Stimulated activated CD8-positive, alpha-beta memory T cell treated with anti-CD3 and anti-CD28 coated beads, Interleukin-2, amount 100 ng/mL, for 48 hours (primary cell): ENCODE data around the gene GRID2IP.
"Not testable (repeated sequence)": the region's sequence is repeated elsewhere in the genome, so short reads cannot be mapped to it uniquely, and the experiment has no call there.

Experiments
- DNase-seq, 2 donors: peaks; one replicate each; pipeline ENCODE4 v3.0.0-alpha.2; 2020; ENCODE audit warnings: low read depth in 2 of 2

The GRID2IP gene

DNA sequence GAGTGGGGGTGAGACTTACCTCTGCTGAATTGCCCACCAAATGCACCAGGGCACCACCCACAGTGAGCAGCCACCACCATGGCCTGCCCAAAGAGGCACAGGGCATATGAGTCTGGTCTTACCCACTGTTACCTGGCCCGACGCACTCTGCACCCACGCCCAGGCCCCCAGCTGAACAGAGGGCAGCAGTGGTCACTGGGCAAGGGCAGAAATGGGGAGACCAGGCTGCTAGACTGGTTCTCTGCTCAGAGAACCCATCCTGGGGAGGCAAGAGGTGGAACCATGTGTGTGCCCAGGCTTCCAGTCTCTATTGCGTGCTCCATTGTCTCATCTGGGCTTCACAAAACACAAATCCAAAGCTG, 64.1 kb downstream of the GRID2IP start:
- DNase-seq = no peak

DNA sequence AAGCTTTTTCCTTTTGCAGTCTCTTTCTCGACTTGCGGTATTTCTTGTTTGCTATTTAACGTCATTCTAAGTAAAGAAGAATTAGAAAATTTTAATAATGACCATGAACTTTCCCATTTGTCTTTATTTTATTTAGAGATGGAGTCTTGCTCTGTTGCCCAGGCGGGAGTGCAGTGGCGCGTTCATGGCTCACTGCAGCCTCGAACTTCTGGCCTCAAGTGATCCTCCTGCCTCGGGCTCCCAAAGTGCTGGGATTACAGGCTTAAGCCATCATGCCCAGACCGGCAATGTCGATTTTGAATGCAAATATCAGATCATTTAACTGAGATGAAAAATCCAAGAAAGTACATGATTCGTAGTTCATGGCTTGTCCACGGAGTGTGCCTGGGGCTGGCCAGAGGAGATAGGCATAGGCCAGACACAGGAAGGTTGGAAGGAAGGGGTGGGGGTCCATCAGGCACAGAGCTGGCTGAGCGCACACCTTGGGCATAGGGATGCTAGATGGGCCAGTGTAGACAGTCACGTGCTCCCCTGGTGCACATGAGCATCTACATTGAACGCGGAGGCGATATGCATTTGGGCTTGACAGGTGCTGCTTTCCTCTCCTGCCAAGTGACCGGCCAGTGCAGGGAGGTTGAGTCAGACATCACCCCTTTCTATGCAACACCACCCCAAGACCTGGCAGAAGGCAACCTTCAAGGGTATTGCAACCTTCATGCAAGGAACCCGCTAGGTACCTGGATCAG, 64.7 kb downstream of the GRID2IP start:
- DNase-seq = no peak

DNA sequence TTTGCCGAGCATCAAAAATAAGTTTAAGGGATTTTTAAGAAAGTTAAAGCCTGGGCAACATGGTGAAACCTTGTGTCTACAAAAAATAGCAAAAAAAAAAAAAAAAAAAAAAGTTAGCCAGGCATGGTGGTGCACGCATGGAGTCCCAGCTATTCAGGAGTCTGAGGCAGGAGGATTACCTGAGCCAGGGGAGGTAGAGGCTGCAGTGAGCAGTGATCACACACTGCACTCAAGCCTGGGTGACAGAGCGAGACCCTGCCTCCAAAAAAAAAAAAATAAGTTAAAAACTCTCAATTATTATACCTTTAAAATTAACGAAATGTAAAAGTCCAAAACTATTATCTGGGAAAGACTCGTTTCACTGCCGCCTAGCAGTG, 68.5 kb downstream of the GRID2IP start:
- no peak for DNase-seq

- no peak for DNase-seq
Observed at GRCh38 chr7:6482307-6482706, 69.0 kb downstream of the GRID2IP start.

GRCh38 chr7:6481445-6481844, 69.8 kb downstream of the GRID2IP start:
- no peak for DNase-seq

DNA sequence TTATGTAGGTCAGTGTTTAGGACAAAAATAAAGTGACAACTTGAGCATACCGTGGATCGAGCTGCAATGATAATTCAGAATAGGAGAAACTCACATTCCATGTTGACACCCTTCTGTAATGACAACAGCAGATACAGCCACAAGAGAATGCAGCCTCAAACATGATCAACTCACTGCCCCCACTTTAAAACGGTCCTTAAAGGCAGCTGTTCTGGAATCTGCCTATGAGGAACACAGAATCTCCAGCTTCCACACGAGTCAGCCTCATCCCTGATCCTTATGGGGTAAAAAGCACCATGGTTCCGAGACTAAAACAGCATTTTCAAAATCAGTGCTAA, 71.0 kb downstream of the GRID2IP start:
- no peak for DNase-seq

- peak in 1 of 2 donors; percentile 17 for DNase-seq
Observed at GRCh38 chr7:6479067-6479466, 72.2 kb downstream of the GRID2IP start.

DNA sequence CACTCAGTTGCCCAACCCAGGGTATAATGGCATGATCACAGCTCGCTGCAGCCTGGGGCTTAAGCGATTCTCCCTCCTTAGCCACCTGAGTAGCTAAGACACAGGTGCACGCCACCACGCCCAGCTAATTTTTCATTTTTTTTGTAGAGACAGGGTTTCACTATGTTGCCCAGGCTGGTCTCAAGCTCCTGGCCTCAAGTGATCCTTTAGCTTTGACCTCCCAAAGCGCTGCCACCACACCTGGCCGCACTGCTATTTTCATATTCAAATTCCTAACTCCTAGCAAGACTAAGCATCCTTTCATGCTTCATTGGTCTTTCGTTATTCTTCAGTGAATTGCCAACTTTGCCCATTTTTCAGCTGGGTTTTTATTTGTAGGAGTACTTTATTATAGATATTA, 73.1 kb downstream of the GRID2IP start:
- no peak for DNase-seq

GRCh38 chr7:6477318-6477660, 74.0 kb downstream of the GRID2IP start:
- DNase-seq = no peak

DNA sequence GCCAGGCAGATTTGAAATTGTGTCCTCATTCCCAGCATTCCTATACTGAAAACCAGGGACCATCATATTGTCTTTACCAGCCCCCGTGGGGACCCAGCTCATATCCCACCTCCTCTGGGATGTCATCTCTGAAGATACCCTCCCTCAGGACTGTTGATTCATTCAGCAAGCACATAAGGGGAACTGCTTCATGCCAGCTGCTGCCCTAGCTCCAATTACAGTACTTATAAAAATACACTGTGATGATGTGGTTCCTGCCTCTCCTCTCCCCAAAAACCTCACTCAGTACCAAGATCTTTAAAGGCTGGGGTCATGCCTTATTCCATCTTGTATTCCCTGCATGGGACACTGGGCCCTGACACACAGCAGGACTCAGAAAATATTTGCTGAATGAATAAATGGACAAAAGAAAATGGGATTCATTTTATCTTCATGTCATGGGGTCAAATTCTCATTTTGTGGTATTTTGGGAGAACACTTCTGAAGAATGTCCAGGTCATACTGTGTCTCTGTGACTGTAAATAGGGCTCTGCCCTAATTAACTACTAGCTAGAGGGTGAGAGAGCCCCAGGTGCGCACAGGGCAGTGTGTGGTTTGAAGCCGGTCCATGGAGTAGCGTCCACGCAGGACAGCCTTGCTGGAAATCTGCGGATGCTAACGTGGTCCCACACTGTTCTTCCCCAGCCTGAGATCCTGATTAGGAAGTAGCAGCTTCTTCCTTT, 74.5 kb downstream of the GRID2IP start:
- no peak for DNase-seq

DNA sequence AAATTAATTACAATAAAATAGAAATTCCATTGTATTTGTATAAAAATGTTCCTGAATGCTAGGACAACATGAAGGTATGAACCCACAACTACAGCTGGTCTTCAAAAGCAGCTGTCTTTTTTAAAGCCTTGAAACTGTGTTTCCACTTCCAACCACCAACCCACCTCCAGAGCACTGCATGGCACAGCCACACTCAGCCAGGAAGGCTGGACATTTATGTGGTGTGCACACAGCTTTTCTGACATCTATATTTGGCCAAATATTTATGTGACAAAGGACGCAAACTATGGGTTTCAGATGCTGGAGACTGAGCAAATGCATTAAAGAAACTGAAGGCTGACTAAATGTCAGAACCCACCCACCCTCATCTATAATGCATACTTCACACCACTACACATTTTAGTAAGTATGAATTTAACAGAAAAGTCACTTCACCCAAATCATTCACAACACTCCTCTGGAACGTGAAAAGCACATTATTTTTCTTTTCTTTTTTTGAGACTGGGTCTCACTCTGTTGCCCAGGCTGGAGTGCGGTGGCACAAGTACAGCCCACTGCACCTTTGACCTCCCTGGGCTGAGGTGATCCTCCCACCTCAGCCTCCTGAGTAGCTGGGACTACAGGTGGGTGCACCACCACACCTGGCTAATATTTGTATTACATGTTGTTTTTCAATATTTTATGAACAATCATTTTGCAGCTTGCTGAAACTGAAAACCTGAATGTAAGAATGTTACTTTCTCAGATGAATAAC, 75.7 kb downstream of the GRID2IP start:
- no peak for DNase-seq

DNA sequence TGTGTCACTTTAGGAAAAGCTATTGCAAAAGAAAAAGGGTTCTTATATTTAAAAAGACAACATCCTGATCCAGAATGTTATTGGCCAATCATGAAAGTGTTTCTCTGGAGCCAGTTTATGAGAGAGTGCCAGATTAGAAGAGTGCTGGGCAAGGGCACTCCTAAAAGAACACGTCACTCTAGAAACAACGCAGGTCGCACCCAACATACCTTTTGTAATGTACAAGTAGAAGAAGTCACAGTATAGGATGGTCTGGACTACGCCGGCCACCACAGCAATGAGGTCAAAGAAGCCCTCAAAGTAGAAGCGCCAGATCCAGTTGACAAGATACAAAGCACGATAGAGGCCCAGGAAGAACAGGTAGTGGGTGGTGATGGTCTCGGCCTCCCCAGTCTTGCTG, 85.4 kb downstream of the GRID2IP start:
- DNase-seq = no peak

DNA sequence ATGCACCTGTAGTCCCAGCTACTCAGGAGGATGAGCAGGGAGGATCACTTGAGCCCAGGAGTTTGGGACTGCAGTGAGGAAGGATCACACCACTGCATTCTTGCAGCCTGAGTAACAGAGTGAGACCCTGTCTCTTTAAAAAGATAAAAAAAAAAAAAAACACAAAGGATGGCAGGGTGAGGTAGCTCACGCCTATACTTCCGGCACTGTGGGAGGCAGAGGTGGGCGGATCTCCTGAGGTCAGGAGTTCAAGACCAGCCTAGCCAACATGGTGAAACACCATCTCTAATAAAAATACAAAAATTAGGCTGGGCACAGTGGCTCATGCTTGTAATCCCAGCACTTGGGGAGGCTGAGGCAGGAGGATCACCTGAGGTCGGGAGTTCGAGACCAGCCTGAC, 87.7 kb downstream of the GRID2IP start:
- not testable (repeated sequence) for DNase-seq

DNA sequence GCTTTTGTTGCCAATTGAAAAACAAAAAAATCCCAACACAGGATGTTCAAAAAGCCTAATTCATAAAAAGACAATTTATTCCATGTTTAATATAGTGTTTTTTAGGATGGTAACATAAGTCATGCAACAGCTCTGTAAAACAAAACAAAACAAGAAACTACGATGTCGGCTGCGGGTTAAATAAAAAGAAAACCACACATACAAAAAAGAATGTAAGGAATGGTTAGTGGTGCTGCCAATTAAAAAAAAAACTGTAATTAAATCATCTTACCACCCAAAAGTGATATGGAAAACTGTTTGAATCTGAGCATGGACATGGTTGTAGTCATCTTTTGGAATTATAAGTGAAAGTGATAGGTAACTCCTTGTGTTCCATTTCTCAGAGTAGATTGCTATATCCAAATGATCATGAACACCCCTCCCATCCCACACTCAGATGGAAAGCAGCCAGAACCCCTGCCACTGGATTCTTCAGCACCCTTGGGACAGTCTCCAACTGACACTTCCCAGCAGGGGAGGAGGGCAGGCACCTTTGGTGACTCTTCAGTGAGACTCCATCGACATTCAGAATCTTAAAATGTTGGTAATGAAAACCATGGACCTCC, 89.2 kb downstream of the GRID2IP start:
- DNase-seq = no peak

- DNase-seq = no peak
Observed at GRCh38 chr7:6460990-6461584, 90.2 kb downstream of the GRID2IP start.

GRCh38 chr7:6460303-6460702, 91.0 kb downstream of the GRID2IP start:
- no peak for DNase-seq

DNA sequence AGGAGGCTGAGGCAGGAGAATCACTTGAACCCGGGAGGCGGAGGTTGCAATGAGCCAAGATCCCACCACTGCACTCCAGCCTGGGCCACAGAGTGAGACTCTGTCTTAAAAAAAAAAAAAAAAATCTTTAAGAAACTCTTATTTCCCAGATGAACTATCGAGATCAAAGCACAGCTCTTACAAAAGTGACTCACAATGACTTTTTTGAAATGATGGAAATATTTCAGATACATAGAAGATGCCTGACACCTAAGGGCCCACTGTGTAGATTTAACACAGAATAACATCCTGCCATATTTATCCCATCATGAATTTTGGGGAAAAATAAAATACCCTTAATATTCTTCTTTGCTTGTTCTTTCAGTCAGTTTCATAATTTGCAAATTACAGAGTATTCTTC, 92.6 kb downstream of the GRID2IP start:
- not testable (repeated sequence) for DNase-seq

DNA sequence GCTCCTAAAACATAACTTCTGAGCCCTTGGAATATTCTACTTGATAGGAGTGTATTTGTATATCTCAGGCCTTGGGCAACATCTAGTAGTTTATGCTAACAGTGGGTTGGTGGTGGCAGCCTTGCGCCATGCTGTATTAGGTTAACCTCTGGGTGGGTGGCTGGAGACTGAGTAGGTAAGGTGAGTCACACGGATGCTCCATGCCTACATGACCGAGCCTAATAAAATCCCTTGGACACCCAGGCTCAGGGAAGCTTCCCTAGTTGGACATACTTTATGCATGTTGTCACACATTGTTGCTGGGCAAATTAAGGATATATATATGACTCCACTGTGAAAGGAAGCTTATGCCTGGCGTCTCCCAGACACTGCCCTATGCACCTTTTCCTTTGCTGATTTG, 97.5 kb downstream of the GRID2IP start:
- DNase-seq = no peak

DNA sequence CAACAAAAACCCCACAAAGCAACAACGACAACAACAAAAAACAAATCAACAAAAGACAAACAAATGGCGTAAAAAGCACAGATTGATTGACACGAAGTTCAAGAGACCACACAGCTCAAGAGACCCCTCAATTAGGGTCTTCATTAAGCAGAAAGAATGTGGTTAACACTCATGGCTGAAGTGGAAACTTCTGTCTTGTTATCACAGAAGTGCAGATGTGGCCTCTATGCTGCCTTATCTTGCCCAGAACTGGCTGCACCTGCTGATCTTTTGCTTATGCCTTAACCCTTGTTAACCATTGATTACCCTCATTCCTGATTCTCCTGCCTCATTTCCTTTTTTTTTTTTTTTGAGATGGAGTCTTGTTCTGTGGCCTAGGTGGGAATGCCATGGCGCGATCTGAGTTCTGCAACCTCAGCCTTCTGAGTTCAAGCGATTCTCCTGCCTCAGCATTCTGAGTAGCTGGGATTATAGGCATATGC, 100.0 kb downstream of the GRID2IP start:
- DNase-seq = no peak

GRCh38 chr7:6450591-6450990, 100.7 kb downstream of the GRID2IP start:
- DNase-seq = not testable (repeated sequence)

GRCh38 chr7:6449884-6450283, 101.4 kb downstream of the GRID2IP start:
- DNase-seq = not testable (repeated sequence)

GRCh38 chr7:6448943-6449543, 102.2 kb downstream of the GRID2IP start:
- DNase-seq = no peak
